AG04450 (cell line): Measurements from ENCODE around the gene NSRP1. TPM values are rescaled to one million over a fixed set of nuclear protein-coding genes. Genes with fewer than 3 reads are reported as not detected.
"Not testable (repeated sequence)": the region's sequence is repeated elsewhere in the genome, so short reads cannot be mapped to it uniquely, and the experiment has no call there.

ENCODE experiments used
- CTCF ChIA-PET: fragments of 300-600, 350-600 bp; formaldehyde crosslinking; extraction: SDS; loops from one replicate; lab custom pipeline; 2022; ENCODE audit warnings: antibody characterized with exemption, inconsistent platforms; lab: Charles Lee
- POLR2A ChIA-PET: fragments of 350-600 bp; formaldehyde crosslinking; extraction: SDS; loops from one replicate; lab custom pipeline; 2021; ENCODE audit warnings: antibody characterized with exemption, inconsistent platforms; lab: Yijun Ruan, JAX
- DNase-seq: peaks from one replicate; pipeline ENCODE4 v3.0.0-alpha.2; 2011; ENCODE audit warnings: low read depth, low spot score
- H3K27ac ChIP-seq: one replicate; pipeline ENCODE4 v1.5.1; 2012; ENCODE audit warnings: low read depth, low read length, control low read depth
- H3K27me3 ChIP-seq: one replicate; pipeline ENCODE4 v1.6.0; 2012; ENCODE audit warnings: low read length; ENCODE audit not compliant: control insufficient read depth, insufficient read depth
- H3K4me3 ChIP-seq: 2 replicates; pipeline ENCODE4 v1.5.1; 2011; ENCODE audit warnings: mild to moderate bottlenecking, low read depth, low read length, control low read depth
- H3K9me3 ChIP-seq: 2 replicates; pipeline ENCODE4 v1.5.1; 2012; ENCODE audit warnings: low read length; ENCODE audit not compliant: control insufficient read depth, insufficient read depth
- CTCF ChIP-seq: IDR thresholded peaks from 2 replicates; pipeline ENCODE4 v1.5.1; 2011; ENCODE audit warnings: low read depth, low read length, control low read depth, inconsistent platforms
- polyA plus RNA-seq: library from polyadenylated mRNA; depleted of rRNA; stranded (reverse); fragments of >200 nt; gene quantifications from 2 replicates; pipeline ENCODE4 v1.2.3, GENCODE V29; 2011

NSRP1 gene
- polyA plus RNA-seq, 1 experiment: 18.6 TPM

- ChIA-PET POLR2A (no interaction called here), CTCF (no interaction called here)
- H3K9me3 ChIP-seq: no peaks in the 10 kb centered on the region
- H3K27ac ChIP-seq: no peak overlapping the region
- H3K4me3 ChIP-seq: no peak overlapping the region
- H3K27me3 ChIP-seq: no peaks in the 10 kb centered on the region
- DNase-seq: no peak
- no peak for TF ChIP-seq CTCF
Observed at GRCh38 chr17:30196504-30196903, 79.9 kb downstream of the NSRP1 start.

GRCh38 chr17:30197416-30197815 lies 80.8 kb downstream of the NSRP1 start:
- no peak for TF ChIP-seq CTCF
- no peak overlapping the region for H3K4me3 ChIP-seq
- ChIA-PET CTCF (no interaction called here), POLR2A (no interaction called here)
- no peak overlapping the region for H3K27ac ChIP-seq
- H3K9me3 ChIP-seq: no peaks in the 10 kb centered on the region
- no peaks in the 10 kb centered on the region for H3K27me3 ChIP-seq
- no peak for DNase-seq

GRCh38 chr17:30199600-30199999 lies 83.0 kb downstream of the NSRP1 start:
- no peak overlapping the region for H3K27ac ChIP-seq
- peaks cover 4% of the 10 kb centered on the region for H3K27me3 ChIP-seq
- DNase-seq: no peak
- no peak for TF ChIP-seq CTCF
- CTCF ChIA-PET: no interaction called here
- POLR2A ChIA-PET: interaction anchor here (0.7 kb wide), 2 partner anchors 119 to 734 kb away, joined by 4 to 6 read pairs; no protein-coding TSS in a partner anchor
- H3K4me3 ChIP-seq: no peak overlapping the region
- no peaks in the 10 kb centered on the region for H3K9me3 ChIP-seq

- no peak overlapping the region for H3K4me3 ChIP-seq
- ChIA-PET CTCF (no interaction called here), POLR2A (interaction anchor here (0.7 kb wide), 1 partner anchor 733 kb away, joined by 4 read pairs; no protein-coding TSS in a partner anchor)
- no peaks in the 10 kb centered on the region for H3K9me3 ChIP-seq
- TF ChIP-seq CTCF: no peak
- no peak overlapping the region for H3K27ac ChIP-seq
- H3K27me3 ChIP-seq: peaks cover 4% of the 10 kb centered on the region
- DNase-seq: no peak
Observed at GRCh38 chr17:30200106-30200505, 83.5 kb downstream of the NSRP1 start.

- H3K27me3 ChIP-seq, H3K9me3 ChIP-seq, H3K4me3 ChIP-seq, H3K27ac ChIP-seq, CTCF ChIA-PET, DNase-seq, POLR2A ChIA-PET: not testable (repeated sequence)
Observed at GRCh38 chr17:30200656-30201055, 84.0 kb downstream of the NSRP1 start.
